Uterus (tissue), 2 donors: ENCODE measurements around the gene PRRG1.

Experiments used
- CTCF ChIP-seq, 4 experiments: fragments of 200-600 bp in 2 of 4; fragments of 450-650 bp in 2 of 4; sonication (generic) in 2 of 4; IDR thresholded peaks; one replicate each; pipeline ENCODE4 v1.5.1; 2016 to 2019; ENCODE audit warnings: antibody characterized with exemption in 4 of 4, mild to moderate bottlenecking in 2 of 4, moderate library complexity in 1 of 4
- POLR2A ChIP-seq, 2 donors: fragments of 450-650 bp; IDR thresholded peaks; one replicate each; pipeline ENCODE4 v1.6.1; 2016; ENCODE audit warnings: antibody characterized with exemption in 2 of 2, mild to moderate bottlenecking in 1 of 2, moderate library complexity in 1 of 2

- TF ChIP-seq CTCF (IDR thresholded peaks at IDR 0.05) (no peak), POLR2A (IDR thresholded peaks at IDR 0.05) (no peak)
These were observed 21.5 kb downstream of the PRRG1 start for GRCh38 chrX:37370499-37371141.
